WTC11 (cell line): ENCODE data around the gene MET. TPM values are rescaled to one million over a fixed set of nuclear protein-coding genes. Genes with fewer than 3 reads are reported as not detected.

Source experiments
- ATAC-seq: fragments of 200-7000 bp; cut with Tn5 transposase; 2 replicates; pipeline ENCODE4 v1.10.0; 2021; ENCODE audit warnings: mild to moderate bottlenecking, moderate library complexity
- CTCF ChIA-PET: fragments of 300-600 bp; sonication (Branson Sonifier 250); formaldehyde crosslinking; loops from one replicate; lab custom pipeline; 2021; ENCODE audit warnings: antibody characterized with exemption; lab: Charles Lee
- POLR2A ChIA-PET: fragments of 350-600 bp; sonication (Branson Sonifier 250); formaldehyde crosslinking; loops from one replicate; lab custom pipeline; 2021; ENCODE audit warnings: antibody characterized with exemption; lab: Charles Lee
- DNase-seq: peaks from one replicate; pipeline ENCODE4 v3.0.0; 2021; ENCODE audit warnings: low spot score
- H3K27ac Mint-ChIP-seq: 2 replicates; pipeline ENCODE4 v1.8.0; 2021; ENCODE audit warnings: mixed read lengths
- H3K27me3 Mint-ChIP-seq: 2 replicates; pipeline ENCODE4 v1.8.0; 2021; ENCODE audit warnings: low read depth, mild to moderate bottlenecking, moderate library complexity, mixed read lengths
- H3K36me3 Mint-ChIP-seq: 2 replicates; pipeline ENCODE4 v1.8.0; 2021; ENCODE audit warnings: mixed read lengths
- H3K4me1 Mint-ChIP-seq: 2 replicates; pipeline ENCODE4 v1.8.0; 2022; ENCODE audit warnings: mixed read lengths
- H3K4me3 Mint-ChIP-seq: 2 replicates; pipeline ENCODE4 v1.8.0; 2021; ENCODE audit warnings: mild to moderate bottlenecking, moderate library complexity, mixed read lengths
- H3K9me3 Mint-ChIP-seq: 2 replicates; pipeline ENCODE4 v1.8.0; 2021; ENCODE audit warnings: mixed read lengths
- CBFB ChIP-seq: sonication (generic); formaldehyde crosslinking; IDR thresholded peaks from 2 replicates; pipeline ENCODE4 v1.8.1; 2022; ENCODE audit warnings: mild to moderate bottlenecking, low read depth, missing genetic modification reagents
- CREM ChIP-seq: sonication (generic); formaldehyde crosslinking; IDR thresholded peaks from 2 replicates; pipeline ENCODE4 v1.8.1; 2022; ENCODE audit warnings: mild to moderate bottlenecking, missing genetic modification reagents, moderate library complexity
- ELF4 ChIP-seq: sonication (generic); formaldehyde crosslinking; IDR thresholded peaks from 2 replicates; pipeline ENCODE4 v1.8.1; 2022; ENCODE audit warnings: low read depth, mild to moderate bottlenecking, moderate library complexity, missing genetic modification reagents
- ESRRA ChIP-seq: sonication (generic); formaldehyde crosslinking; IDR thresholded peaks from 2 replicates; pipeline ENCODE4 v1.8.1; 2022; ENCODE audit warnings: mild to moderate bottlenecking, missing genetic modification reagents, borderline replicate concordance
- ETV6 ChIP-seq: sonication (generic); formaldehyde crosslinking; IDR thresholded peaks from 2 replicates; pipeline ENCODE4 v1.8.1; 2022; ENCODE audit warnings: mild to moderate bottlenecking, missing genetic modification reagents
- FOXJ3 ChIP-seq: sonication (generic); formaldehyde crosslinking; IDR thresholded peaks from 2 replicates; pipeline ENCODE4 v1.9.0; 2021; ENCODE audit warnings: missing genetic modification reagents, mild to moderate bottlenecking, borderline replicate concordance
- JUN ChIP-seq: sonication (generic); formaldehyde crosslinking; IDR thresholded peaks from 2 replicates; pipeline ENCODE4 v1.8.0; 2023; ENCODE audit warnings: mild to moderate bottlenecking, missing genetic modification reagents
- KAT7 ChIP-seq: sonication (generic); formaldehyde crosslinking; IDR thresholded peaks from 2 replicates; pipeline ENCODE4 v1.8.1; 2023; ENCODE audit warnings: missing genetic modification reagents, mild to moderate bottlenecking, borderline replicate concordance
- NR3C1 ChIP-seq: sonication (generic); formaldehyde crosslinking; conservative IDR thresholded peaks from 2 replicates; pipeline ENCODE4 v1.8.1; 2023; ENCODE audit warnings: low read depth, mild to moderate bottlenecking, missing genetic modification reagents
- RORB ChIP-seq: fragments of 250-450 bp; sonication (Bioruptor Pico); IDR thresholded peaks from 2 replicates; pipeline ENCODE4 v1.9.0; 2021; ENCODE audit warnings: mild to moderate bottlenecking
- SP1 ChIP-seq: sonication (generic); formaldehyde crosslinking; conservative IDR thresholded peaks from 2 replicates; pipeline ENCODE4 v1.8.1; 2022; ENCODE audit warnings: missing genetic modification reagents
- TEAD1 ChIP-seq: sonication (generic); formaldehyde crosslinking; IDR thresholded peaks from 2 replicates; pipeline ENCODE4 v1.8.0; 2022; ENCODE audit warnings: mild to moderate bottlenecking, missing genetic modification reagents
- TP53 ChIP-seq: sonication (generic); formaldehyde crosslinking; IDR thresholded peaks from 2 replicates; pipeline ENCODE4 v1.8.1; 2023; ENCODE audit warnings: mild to moderate bottlenecking, missing genetic modification reagents
- ZBTB21 ChIP-seq: sonication (generic); formaldehyde crosslinking; IDR thresholded peaks from 2 replicates; pipeline ENCODE4 v1.8.1; 2023; ENCODE audit warnings: mild to moderate bottlenecking, missing genetic modification reagents, borderline replicate concordance
- ZNF138 ChIP-seq: sonication (generic); formaldehyde crosslinking; conservative IDR thresholded peaks from 2 replicates; pipeline ENCODE4 v1.8.1; 2022; ENCODE audit warnings: mild to moderate bottlenecking, moderate library complexity, missing genetic modification reagents
- ZNF396 ChIP-seq: fragments of 250-450 bp; sonication (Bioruptor Pico); IDR thresholded peaks from 2 replicates; pipeline ENCODE4 v1.8.0; 2021; ENCODE audit warnings: mild to moderate bottlenecking, moderate library complexity, borderline replicate concordance
- ZNF423 ChIP-seq: fragments of 250-450 bp; sonication (Bioruptor Pico); IDR thresholded peaks from 2 replicates; pipeline ENCODE4 v2.1.2; 2022; ENCODE audit warnings: mild to moderate bottlenecking, moderate library complexity
- total RNA-seq: library from RNA; stranded (reverse); gene quantifications from 3 replicates; pipeline ENCODE4 v1.2.3, GENCODE V29; 2021
- TF ChIP-seq, protein P1 (sequence below): sonication (generic); formaldehyde crosslinking; IDR thresholded peaks from 2 replicates; pipeline ENCODE4 v1.8.0; 2022; ENCODE audit warnings: mild to moderate bottlenecking, missing genetic modification reagents
- TF ChIP-seq, protein P2 (sequence below): sonication (generic); formaldehyde crosslinking; IDR thresholded peaks from 2 replicates; pipeline ENCODE4 v1.8.1; 2023; ENCODE audit warnings: mild to moderate bottlenecking, missing genetic modification reagents, borderline replicate concordance
- TF ChIP-seq, protein P3 (sequence below): fragments of 250-450 bp; sonication (Bioruptor Pico); IDR thresholded peaks from 2 replicates; pipeline ENCODE4 v1.9.0; 2021; ENCODE audit warnings: moderate library complexity, mild to moderate bottlenecking, inconsistent platforms, borderline replicate concordance
- TF ChIP-seq, protein P4 (sequence below): sonication (generic); formaldehyde crosslinking; IDR thresholded peaks from 2 replicates; pipeline ENCODE4 v1.8.1; 2023; ENCODE audit warnings: mild to moderate bottlenecking, missing genetic modification reagents
- TF ChIP-seq, protein P5 (sequence below): fragments of 250-450 bp; sonication (Bioruptor Pico); IDR thresholded peaks from 2 replicates; pipeline ENCODE4 v1.9.0; 2021; ENCODE audit warnings: mild to moderate bottlenecking
- TF ChIP-seq, protein P6 (sequence below): fragments of 250-450 bp; sonication (Bioruptor Pico); IDR thresholded peaks from 2 replicates; pipeline ENCODE4 v2.1.2; 2022; ENCODE audit warnings: mild to moderate bottlenecking, moderate library complexity

MET gene
- total RNA-seq, 1 experiment from 2014 or later, result 9.4 TPM

DNA sequence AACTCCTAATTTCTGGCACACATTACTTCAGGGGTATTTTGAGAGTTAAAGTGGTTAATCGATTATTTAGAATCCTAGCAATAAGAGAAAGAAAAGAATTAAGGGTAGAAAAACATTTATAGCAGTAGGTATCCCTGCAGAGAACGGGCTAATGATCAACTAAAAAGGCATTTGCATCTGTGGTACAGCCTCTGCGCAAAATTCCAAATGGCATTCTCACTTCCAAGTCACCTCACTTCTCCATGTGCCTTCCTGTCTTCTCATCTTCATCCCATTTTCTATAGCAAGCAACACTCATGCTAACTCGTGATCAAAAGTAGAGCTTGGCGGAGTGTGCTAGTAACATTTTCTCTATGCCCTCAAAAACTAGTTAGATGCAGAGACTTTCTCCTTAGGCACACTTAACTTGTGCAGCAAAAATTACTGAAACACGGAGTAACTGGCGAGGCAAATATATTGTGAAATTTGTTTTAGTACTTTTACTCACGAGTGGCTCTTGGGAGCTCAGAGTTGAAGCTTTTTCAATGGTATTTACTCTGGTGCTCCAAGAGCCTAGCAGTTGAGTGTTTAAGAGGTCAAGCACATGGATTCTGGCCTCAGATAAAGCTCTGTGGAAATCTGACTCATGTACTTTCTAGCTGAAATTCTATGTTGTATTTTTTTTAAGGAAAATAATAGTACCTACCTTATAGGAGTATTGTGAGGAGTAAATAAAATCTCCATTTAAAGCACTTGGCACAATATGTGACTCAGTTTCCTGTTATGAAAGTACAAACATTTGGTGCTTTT lies 65.1 kb downstream of the MET start:
- Mint-ChIP-seq H3K36me3 (peaks cover 11% of the 10 kb centered on the region), H3K27ac (no peak overlapping the region), H3K27me3 (no peaks in the 10 kb centered on the region), H3K4me1 (peaks cover 57% of the 10 kb centered on the region), H3K4me3 (no peak overlapping the region), H3K9me3 (no peaks in the 10 kb centered on the region)
- ChIA-PET POLR2A (no interaction called here), CTCF (interaction anchor here (0.7 to 1.2 kb wide), 2 partner anchors 13 to 140 kb away, joined by 3 read pairs; no protein-coding TSS in a partner anchor)
- DNase-seq, result no peak
- ATAC-seq, result no peak
- TF ChIP-seq ZNF423 (no peak), RORB (CRISPR knock-in tag) (no peak), CBFB (CRISPR knock-in tag) (no peak), TP53 (CRISPR knock-in tag) (no peak), ETV6 (CRISPR knock-in tag) (no peak)
- TF ChIP-seq, protein P1, sequence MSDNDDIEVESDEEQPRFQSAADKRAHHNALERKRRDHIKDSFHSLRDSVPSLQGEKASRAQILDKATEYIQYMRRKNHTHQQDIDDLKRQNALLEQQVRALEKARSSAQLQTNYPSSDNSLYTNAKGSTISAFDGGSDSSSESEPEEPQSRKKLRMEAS, result no peak

DNA sequence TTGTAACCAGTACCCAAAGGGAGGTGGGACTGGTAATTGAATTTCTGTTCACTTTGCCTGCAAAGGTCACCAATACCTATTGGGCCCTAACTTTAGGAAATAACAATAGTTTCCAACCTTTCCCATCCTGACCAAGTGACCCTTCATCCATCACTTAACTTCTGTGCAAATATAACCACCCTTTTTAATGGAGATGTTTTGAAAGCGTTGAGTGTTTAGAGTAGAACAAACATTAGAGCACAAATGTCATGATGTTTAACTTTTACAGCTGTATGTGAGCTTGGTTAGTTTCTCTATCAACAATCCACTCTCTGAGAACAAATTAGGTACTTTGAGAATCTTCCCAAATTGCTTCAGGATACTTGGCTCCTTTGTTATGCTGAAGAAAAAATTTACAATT lies 66.4 kb downstream of the MET start:
- DNase-seq, result no peak
- POLR2A ChIA-PET, result no interaction called here
- H3K4me1 Mint-ChIP-seq, result peaks cover 47% of the 10 kb centered on the region
- peaks cover 11% of the 10 kb centered on the region for H3K36me3 Mint-ChIP-seq
- no peaks in the 10 kb centered on the region for H3K27me3 Mint-ChIP-seq
- CTCF ChIA-PET, result no interaction called here
- no peak overlapping the region for H3K27ac Mint-ChIP-seq
- H3K4me3 Mint-ChIP-seq, result no peak overlapping the region
- ATAC-seq, result no peak
- H3K9me3 Mint-ChIP-seq, result no peaks in the 10 kb centered on the region
- TF ChIP-seq ZNF423, result no peak
- no peak for TF ChIP-seq NR3C1 (CRISPR knock-in tag)
- TF ChIP-seq, all 79 proteins: peak for 0

DNA sequence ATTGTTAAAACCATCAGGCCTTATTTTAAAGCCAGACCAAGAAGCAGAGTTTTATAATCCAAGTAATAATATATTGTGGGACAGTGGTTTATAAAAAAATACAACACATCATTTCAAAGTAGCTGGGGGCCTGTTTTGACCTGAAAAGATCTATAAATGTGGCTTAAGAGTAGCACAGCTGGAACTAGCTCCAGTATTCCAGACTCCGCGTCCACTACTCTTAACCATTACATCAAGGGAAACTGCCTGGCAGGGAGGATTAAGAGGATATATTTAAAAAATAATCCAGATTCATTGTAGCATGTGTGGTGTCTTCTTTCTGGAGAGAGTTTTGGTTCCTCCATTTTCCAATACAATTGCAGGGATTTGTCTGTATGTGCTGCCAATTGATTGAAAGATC lies 67.3 kb downstream of the MET start:
- DNase-seq (no peak), ATAC-seq (no peak)
- Mint-ChIP-seq H3K4me1 (peaks cover 39% of the 10 kb centered on the region), H3K9me3 (peaks cover 2% of the 10 kb centered on the region; the same call in 1 of the 2 replicates), H3K27ac (no peak overlapping the region), H3K27me3 (no peaks in the 10 kb centered on the region; the same call in 1 of the 2 replicates), H3K4me3 (no peak overlapping the region), H3K36me3 (peaks cover 17% of the 10 kb centered on the region)
- ChIA-PET POLR2A (no interaction called here), CTCF (no interaction called here)
- TF ChIP-seq ZNF138, result no peak
- TF ChIP-seq, protein P2, sequence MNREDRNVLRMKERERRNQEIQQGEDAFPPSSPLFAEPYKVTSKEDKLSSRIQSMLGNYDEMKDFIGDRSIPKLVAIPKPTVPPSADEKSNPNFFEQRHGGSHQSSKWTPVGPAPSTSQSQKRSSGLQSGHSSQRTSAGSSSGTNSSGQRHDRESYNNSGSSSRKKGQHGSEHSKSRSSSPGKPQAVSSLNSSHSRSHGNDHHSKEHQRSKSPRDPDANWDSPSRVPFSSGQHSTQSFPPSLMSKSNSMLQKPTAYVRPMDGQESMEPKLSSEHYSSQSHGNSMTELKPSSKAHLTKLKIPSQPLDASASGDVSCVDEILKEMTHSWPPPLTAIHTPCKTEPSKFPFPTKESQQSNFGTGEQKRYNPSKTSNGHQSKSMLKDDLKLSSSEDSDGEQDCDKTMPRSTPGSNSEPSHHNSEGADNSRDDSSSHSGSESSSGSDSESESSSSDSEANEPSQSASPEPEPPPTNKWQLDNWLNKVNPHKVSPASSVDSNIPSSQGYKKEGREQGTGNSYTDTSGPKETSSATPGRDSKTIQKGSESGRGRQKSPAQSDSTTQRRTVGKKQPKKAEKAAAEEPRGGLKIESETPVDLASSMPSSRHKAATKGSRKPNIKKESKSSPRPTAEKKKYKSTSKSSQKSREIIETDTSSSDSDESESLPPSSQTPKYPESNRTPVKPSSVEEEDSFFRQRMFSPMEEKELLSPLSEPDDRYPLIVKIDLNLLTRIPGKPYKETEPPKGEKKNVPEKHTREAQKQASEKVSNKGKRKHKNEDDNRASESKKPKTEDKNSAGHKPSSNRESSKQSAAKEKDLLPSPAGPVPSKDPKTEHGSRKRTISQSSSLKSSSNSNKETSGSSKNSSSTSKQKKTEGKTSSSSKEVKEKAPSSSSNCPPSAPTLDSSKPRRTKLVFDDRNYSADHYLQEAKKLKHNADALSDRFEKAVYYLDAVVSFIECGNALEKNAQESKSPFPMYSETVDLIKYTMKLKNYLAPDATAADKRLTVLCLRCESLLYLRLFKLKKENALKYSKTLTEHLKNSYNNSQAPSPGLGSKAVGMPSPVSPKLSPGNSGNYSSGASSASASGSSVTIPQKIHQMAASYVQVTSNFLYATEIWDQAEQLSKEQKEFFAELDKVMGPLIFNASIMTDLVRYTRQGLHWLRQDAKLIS (CRISPR knock-in tag), result no peak
- TF ChIP-seq, protein P3, sequence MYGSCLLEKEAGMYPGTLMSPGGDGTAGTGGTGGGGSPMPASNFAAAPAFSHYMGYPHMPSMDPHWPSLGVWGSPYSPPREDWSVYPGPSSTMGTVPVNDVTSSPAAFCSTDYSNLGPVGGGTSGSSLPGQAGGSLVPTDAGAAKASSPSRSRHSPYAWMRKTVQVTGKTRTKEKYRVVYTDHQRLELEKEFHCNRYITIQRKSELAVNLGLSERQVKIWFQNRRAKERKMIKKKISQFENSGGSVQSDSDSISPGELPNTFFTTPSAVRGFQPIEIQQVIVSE (CRISPR knock-in tag), result no peak
- TF ChIP-seq, protein P4, sequence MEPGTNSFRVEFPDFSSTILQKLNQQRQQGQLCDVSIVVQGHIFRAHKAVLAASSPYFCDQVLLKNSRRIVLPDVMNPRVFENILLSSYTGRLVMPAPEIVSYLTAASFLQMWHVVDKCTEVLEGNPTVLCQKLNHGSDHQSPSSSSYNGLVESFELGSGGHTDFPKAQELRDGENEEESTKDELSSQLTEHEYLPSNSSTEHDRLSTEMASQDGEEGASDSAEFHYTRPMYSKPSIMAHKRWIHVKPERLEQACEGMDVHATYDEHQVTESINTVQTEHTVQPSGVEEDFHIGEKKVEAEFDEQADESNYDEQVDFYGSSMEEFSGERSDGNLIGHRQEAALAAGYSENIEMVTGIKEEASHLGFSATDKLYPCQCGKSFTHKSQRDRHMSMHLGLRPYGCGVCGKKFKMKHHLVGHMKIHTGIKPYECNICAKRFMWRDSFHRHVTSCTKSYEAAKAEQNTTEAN, result no peak
- TF ChIP-seq ZNF396, result no peak
- TF ChIP-seq KAT7, result no peak
- TF ChIP-seq JUN (CRISPR knock-in tag), result no peak
- no peak for TF ChIP-seq FOXJ3 (CRISPR knock-in tag)
- TF ChIP-seq, protein P5, sequence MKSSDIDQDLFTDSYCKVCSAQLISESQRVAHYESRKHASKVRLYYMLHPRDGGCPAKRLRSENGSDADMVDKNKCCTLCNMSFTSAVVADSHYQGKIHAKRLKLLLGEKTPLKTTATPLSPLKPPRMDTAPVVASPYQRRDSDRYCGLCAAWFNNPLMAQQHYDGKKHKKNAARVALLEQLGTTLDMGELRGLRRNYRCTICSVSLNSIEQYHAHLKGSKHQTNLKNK, result no peak
- no peak for TF ChIP-seq ZBTB21 (CRISPR knock-in tag)
- no peak for TF ChIP-seq ELF4
- TF ChIP-seq, protein P6, sequence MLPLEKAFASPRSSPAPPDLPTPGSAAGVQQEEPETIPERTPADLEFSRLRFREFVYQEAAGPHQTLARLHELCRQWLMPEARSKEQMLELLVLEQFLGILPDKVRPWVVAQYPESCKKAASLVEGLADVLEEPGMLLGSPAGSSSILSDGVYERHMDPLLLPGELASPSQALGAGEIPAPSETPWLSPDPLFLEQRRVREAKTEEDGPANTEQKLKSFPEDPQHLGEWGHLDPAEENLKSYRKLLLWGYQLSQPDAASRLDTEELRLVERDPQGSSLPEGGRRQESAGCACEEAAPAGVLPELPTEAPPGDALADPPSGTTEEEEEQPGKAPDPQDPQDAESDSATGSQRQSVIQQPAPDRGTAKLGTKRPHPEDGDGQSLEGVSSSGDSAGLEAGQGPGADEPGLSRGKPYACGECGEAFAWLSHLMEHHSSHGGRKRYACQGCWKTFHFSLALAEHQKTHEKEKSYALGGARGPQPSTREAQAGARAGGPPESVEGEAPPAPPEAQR (CRISPR knock-in tag), result no peak
- TF ChIP-seq, protein P1, result no peak
- no peak for TF ChIP-seq CREM (CRISPR knock-in tag)
- no peak for TF ChIP-seq SP1 (CRISPR knock-in tag)
- TF ChIP-seq ESRRA, result no peak
- no peak for TF ChIP-seq ETV6 (CRISPR knock-in tag)
- TF ChIP-seq TEAD1 (CRISPR knock-in tag), result no peak
